Hepatocyte (in vitro differentiated cells): Measurements from ENCODE around the gene SLC8A1. TPM values are rescaled to one million over a fixed set of nuclear protein-coding genes. Genes with fewer than 3 reads are reported as not detected.

ENCODE experiments used
- DNase-seq: peaks from one replicate; pipeline ENCODE4 v3.0.0-alpha.2; 2016; ENCODE audit warnings: low spot score
- H2AFZ ChIP-seq: fragments of 200-600 bp; sonication (generic); 2 replicates; pipeline ENCODE4 v1.6.0; 2016; ENCODE audit warnings: antibody characterized with exemption, mild to moderate bottlenecking
- H3K27ac ChIP-seq: fragments of 200-600 bp; sonication (generic); 2 replicates; pipeline ENCODE4 v1.5.1; 2016; ENCODE audit warnings: mild to moderate bottlenecking
- H3K27me3 ChIP-seq: fragments of 200-600 bp; sonication (generic); 2 replicates; pipeline ENCODE4 v1.6.1; 2016
- H3K36me3 ChIP-seq: fragments of 200-600 bp; sonication (generic); replicated peaks from 2 replicates; pipeline ENCODE4 v1.5.1; 2016; ENCODE audit warnings: low read depth; ENCODE audit not compliant: insufficient read depth
- H3K4me1 ChIP-seq: fragments of 200-600 bp; sonication (generic); 2 replicates; pipeline ENCODE4 v1.5.1; 2016; ENCODE audit warnings: mild to moderate bottlenecking, moderate library complexity; ENCODE audit not compliant: insufficient read depth
- H3K4me2 ChIP-seq: fragments of 200-600 bp; sonication (generic); 2 replicates; pipeline ENCODE4 v1.6.0; 2016
- H3K4me3 ChIP-seq: fragments of 200-600 bp; sonication (generic); 2 replicates; pipeline ENCODE4 v1.5.1; 2016; ENCODE audit warnings: mild to moderate bottlenecking
- H3K79me2 ChIP-seq: fragments of 200-600 bp; sonication (generic); 2 replicates; pipeline ENCODE4 v1.6.0; 2017; ENCODE audit warnings: mild to moderate bottlenecking
- H3K9me2 ChIP-seq: fragments of 200-600 bp; sonication (generic); replicated peaks from 2 replicates; pipeline ENCODE4 v1.6.0; 2017; ENCODE audit warnings: mild to moderate bottlenecking; ENCODE audit not compliant: insufficient read depth
- H3K9me3 ChIP-seq: fragments of 200-600 bp; sonication (generic); 2 replicates; pipeline ENCODE4 v1.5.1; 2016; ENCODE audit warnings: low read depth, mild to moderate bottlenecking
- H4K20me1 ChIP-seq: fragments of 200-600 bp; sonication (generic); 2 replicates; pipeline ENCODE4 v1.6.0; 2016; ENCODE audit warnings: mild to moderate bottlenecking; ENCODE audit not compliant: insufficient read depth, poor library complexity, severe bottlenecking
- CTCF ChIP-seq: fragments of 200-600 bp; sonication (generic); IDR thresholded peaks from 2 replicates; pipeline ENCODE4 v1.5.1; 2016; ENCODE audit warnings: antibody characterized with exemption, mild to moderate bottlenecking; ENCODE audit not compliant: poor library complexity
- EZH2 ChIP-seq: fragments of 200-600 bp; sonication (generic); IDR thresholded peaks from 2 replicates; pipeline ENCODE4 v1.6.1; 2016; ENCODE audit warnings: antibody characterized with exemption, mild to moderate bottlenecking, borderline replicate concordance
- EZH2phosphoT487 ChIP-seq: fragments of 200-600 bp; sonication (generic); IDR thresholded peaks from one replicate; pipeline ENCODE4 v1.6.1; 2018; ENCODE audit warnings: antibody characterized with exemption, mild to moderate bottlenecking, low read depth, moderate library complexity; ENCODE audit not compliant: unreplicated experiment, severe bottlenecking
- WGBS: methylation state at CpG from one replicate; pipeline ENCODE4 v1.1.6; 2016; ENCODE audit warnings: low lambda C conversion rate; ENCODE audit errors: missing lambda C conversion rate; 5-methylcytosine and 5-hydroxymethylcytosine counted together
- polyA plus RNA-seq: library from polyadenylated mRNA; unstranded; fragments of >200 nt; fragmentation: Nextera tagmentation; extraction: Ambion mirVana; gene quantifications from 2 replicates; pipeline ENCODE4 v1.2.1, GENCODE V29; 2016
- total RNA-seq: library from RNA; depleted of rRNA; stranded (reverse); fragments of >200 nt; gene quantifications from 2 replicates; pipeline ENCODE4 v1.2.3, GENCODE V29; 2014

The SLC8A1 gene
- total and polyA plus RNA-seq, 2 experiments from 2014 or later: 2.2 to 8.9 TPM

- H3K36me3 ChIP-seq: no peaks in the 10 kb centered on the region
- no peak overlapping the region for H3K4me3 ChIP-seq
- no peak for DNase-seq
- no peak overlapping the region for H3K27ac ChIP-seq
- H3K4me1 ChIP-seq: no peaks in the 10 kb centered on the region
- no peaks in the 10 kb centered on the region for H3K27me3 ChIP-seq
- no peak overlapping the region for H3K4me2 ChIP-seq
- H4K20me1 ChIP-seq: no peaks in the 10 kb centered on the region
- H3K79me2 ChIP-seq: no peaks in the 10 kb centered on the region
- no peaks in the 10 kb centered on the region for H3K9me3 ChIP-seq
- TF ChIP-seq EZH2 (no peak), EZH2phosphoT487 (no peak), CTCF (no peak)
- 95% methylated on average over 2 of the region's 2 CpGs for WGBS
- no peaks in the 10 kb centered on the region for H3K9me2 ChIP-seq
- no peak overlapping the region for H2AFZ ChIP-seq
These were observed 149.1 kb downstream of the SLC8A1 start for GRCh38 chr2:40302751-40303325.

GRCh38 chr2:40300391-40300790 is 151.5 kb downstream of the SLC8A1 start:
- H4K20me1 ChIP-seq: no peaks in the 10 kb centered on the region
- no peaks in the 10 kb centered on the region for H3K9me3 ChIP-seq
- DNase-seq: no peak
- TF ChIP-seq CTCF (no peak), EZH2phosphoT487 (no peak), EZH2 (no peak)
- no peaks in the 10 kb centered on the region for H3K27me3 ChIP-seq
- H3K9me2 ChIP-seq: no peaks in the 10 kb centered on the region
- H3K36me3 ChIP-seq: no peaks in the 10 kb centered on the region
- H3K4me2 ChIP-seq: no peak overlapping the region
- H3K4me1 ChIP-seq: no peaks in the 10 kb centered on the region
- H3K4me3 ChIP-seq: no peak overlapping the region
- H2AFZ ChIP-seq: no peak overlapping the region
- no peak overlapping the region for H3K27ac ChIP-seq
- no peaks in the 10 kb centered on the region for H3K79me2 ChIP-seq
- 93% methylated on average over 6 of the region's 6 CpGs for WGBS

- TF ChIP-seq EZH2: no peak
- TF ChIP-seq CTCF: no peak
- no peak for TF ChIP-seq EZH2phosphoT487
- WGBS: 76% methylated on average over 2 of the region's 2 CpGs
These were observed 152.1 kb downstream of the SLC8A1 start for GRCh38 chr2:40299781-40300180.

GRCh38 chr2:40299173-40299572 is 152.7 kb downstream of the SLC8A1 start:
- H4K20me1 ChIP-seq: no peaks in the 10 kb centered on the region
- TF ChIP-seq EZH2 (no peak), EZH2phosphoT487 (no peak), CTCF (no peak)
- no peak overlapping the region for H3K27ac ChIP-seq
- no peaks in the 10 kb centered on the region for H3K79me2 ChIP-seq
- H2AFZ ChIP-seq: no peak overlapping the region
- H3K4me1 ChIP-seq: no peaks in the 10 kb centered on the region
- no peaks in the 10 kb centered on the region for H3K27me3 ChIP-seq
- no peaks in the 10 kb centered on the region for H3K36me3 ChIP-seq
- H3K9me3 ChIP-seq: no peaks in the 10 kb centered on the region
- H3K4me3 ChIP-seq: no peak overlapping the region
- DNase-seq: no peak
- WGBS: 63% methylated on average over 1 of the region's 1 CpG
- no peak overlapping the region for H3K4me2 ChIP-seq
- no peaks in the 10 kb centered on the region for H3K9me2 ChIP-seq

More at GRCh38 chr2:40299781-40300180, 152.1 kb downstream of the SLC8A1 start:
- no peak overlapping the region for H3K4me3 ChIP-seq
- no peaks in the 10 kb centered on the region for H4K20me1 ChIP-seq
- H3K9me3 ChIP-seq: no peaks in the 10 kb centered on the region
- no peak overlapping the region for H3K27ac ChIP-seq
- no peaks in the 10 kb centered on the region for H3K79me2 ChIP-seq
- H3K4me2 ChIP-seq: no peak overlapping the region
- no peaks in the 10 kb centered on the region for H3K36me3 ChIP-seq
- no peaks in the 10 kb centered on the region for H3K27me3 ChIP-seq
- no peaks in the 10 kb centered on the region for H3K9me2 ChIP-seq
- DNase-seq: no peak
- H3K4me1 ChIP-seq: no peaks in the 10 kb centered on the region
- no peak overlapping the region for H2AFZ ChIP-seq
